Prostate gland (tissue), 2 donors: ENCODE results near the gene VSIG10L.

ENCODE experiments used
- CTCF ChIP-seq, 4 experiments: fragments of 200-600 bp in 2 of 4; fragments of 450-650 bp in 2 of 4; sonication (generic) in 2 of 4; IDR thresholded peaks; 1 replicate in 3 of 4; 2 replicates in 1 of 4; pipeline ENCODE4 v1.5.1; 2016 to 2019; ENCODE audit warnings: antibody characterized with exemption in 4 of 4, mild to moderate bottlenecking in 2 of 4, moderate library complexity in 2 of 4
- POLR2A ChIP-seq: fragments of 450-650 bp; IDR thresholded peaks from one replicate; pipeline ENCODE4 v1.6.1; 2016; ENCODE audit warnings: antibody characterized with exemption, mild to moderate bottlenecking
- POLR2AphosphoS5 ChIP-seq: sonication (generic); formaldehyde crosslinking; IDR thresholded peaks from one replicate; pipeline ENCODE4 v1.6.1; 2017; ENCODE audit warnings: antibody characterized with exemption

- TF ChIP-seq POLR2A (no peak), CTCF (IDR thresholded peaks at IDR 0.05) (no peak), POLR2AphosphoS5 (no peak)
These were observed 24.6 kb downstream of the VSIG10L start for GRCh38 chr19:51317376-51317775.
